Measurements from ENCODE around the gene TADA3. TPM values are rescaled to one million over a fixed set of nuclear protein-coding genes. Genes with fewer than 3 reads are reported as not detected.

TADA3 gene
- total and polyA plus RNA-seq, 2 of the 4 experiments (the other 2 are of a cell fraction): 68.0 to 83.0 TPM

GRCh38 chr3:9779075-9779593 is 13.1 kb downstream of the TADA3 start:
- Histone ChIP-seq H4K8ac (ENCODE audit: low read depth in 2 of 2, low read length in 2 of 2) (no peak overlapping the region), H3K9me1 (ENCODE audit: insufficient read depth, low read length) (peaks cover 9% of the 10 kb centered on the region; the same call in 1 of the 2 replicates), H3K36me3 (ENCODE audit: control insufficient read depth, insufficient read depth, low read length) (peaks cover 27% of the 10 kb centered on the region), H3K79me1 (ENCODE audit: low read depth in 1 of 2, low read length in 2 of 2) (peaks cover 0 to 3% of the 10 kb centered on the region in 2 experiments; a peak in 2 of 4 replicates), H3K4ac (ENCODE audit: low read depth, low read length) (no peak overlapping the region), H2AFZ (replicated peaks; ENCODE audit: low read length, poor library complexity) (no peak overlapping the region), H3K4me2 (ENCODE audit: low read depth, low read length) (no peak overlapping the region), H2BK120ac (ENCODE audit: low read depth, low read length) (no peak overlapping the region), H3K4me3 (ENCODE audit: insufficient read depth, low read depth, low read length) (no peak overlapping the region), H3K9me3 (ENCODE audit: control insufficient read depth, insufficient read depth, low read length) (no peaks in the 10 kb centered on the region), H4K5ac (ENCODE audit: low read depth, low read length) (no peak overlapping the region), H4K20me1 (ENCODE audit: insufficient read depth, low read length) (no peaks in the 10 kb centered on the region), H2BK15ac (ENCODE audit: low read depth, low read length) (no peak overlapping the region), H2AK9ac (replicated peaks; ENCODE audit: low read depth, low read length, poor library complexity) (peak overlapping the region; percentile 47), H2BK5ac (ENCODE audit: low read depth, low read length, poor library complexity, severe bottlenecking) (no peak overlapping the region), H3K27me3 (ENCODE audit: control insufficient read depth, insufficient read depth, low read length) (no peaks in the 10 kb centered on the region), H3K27ac (ENCODE audit: insufficient read depth, low read length) (no peak overlapping the region), H2BK20ac (ENCODE audit: low read depth, low read length) (peak overlapping the region; percentile 41; the same call in 1 of the 2 replicates), H3K23ac (ENCODE audit: low read depth, low read length) (no peak overlapping the region), H3K4me1 (ENCODE audit: control insufficient read depth, insufficient read depth, low read length) (peaks cover 3% of the 10 kb centered on the region), H4K91ac (ENCODE audit: insufficient read depth, low read depth, low read length) (no peak overlapping the region), H2AK5ac (ENCODE audit: low read depth, low read length) (no peak overlapping the region), H3K9ac (ENCODE audit: low read depth, low read length) (no peak overlapping the region), H3K18ac (ENCODE audit: low read depth, low read length) (no peak overlapping the region), H3K14ac (replicated peaks; ENCODE audit: low read depth, low read length) (no peak overlapping the region), H3K56ac (ENCODE audit: extremely low read depth, insufficient read depth, low read length) (no peak overlapping the region)
- DNase-seq (no peak), ATAC-seq (ENCODE audit: low read depth) (no peak)
- ChIA-PET POLR2A (ENCODE audit: unreplicated experiment) (no interaction called here), CTCF (no interaction called here)
- dilution Hi-C loops (cut with HindIII; ENCODE audit: low sequenced_read_pairs, unreplicated experiment) (no loop called here), intact Hi-C loops (cut with micrococcal nuclease) (no loop called here), in situ Hi-C loops (cut with MboI; ENCODE audit: low sequenced_read_pairs) (no loop called here)
- no TSS peak for BruUV-seq (replicated peaks)
- TF ChIP-seq CTCF (conservative IDR thresholded peaks at IDR 0.05; ENCODE audit: low read depth, low read length) (no peak), CHD1 (IDR thresholded peaks at IDR 0.05; ENCODE audit: low read depth, low read length) (no peak), MAZ (IDR thresholded peaks at IDR 0.05; ENCODE audit: borderline replicate concordance, low read depth, low read length) (no peak), SMC3 (IDR thresholded peaks at IDR 0.05; ENCODE audit: low read depth, low read length) (no peak), MXI1 (IDR thresholded peaks at IDR 0.05; ENCODE audit: borderline replicate concordance, low read depth, low read length) (no peak), RCOR1 (IDR thresholded peaks at IDR 0.05; ENCODE audit: insufficient replicate concordance, low read length) (no peak), RAD21 (IDR thresholded peaks at IDR 0.05; ENCODE audit: low read length) (no peak), MAFK (IDR thresholded peaks at IDR 0.05; ENCODE audit: low read depth, low read length) (no peak), FOS (IDR thresholded peaks at IDR 0.05; ENCODE audit: low read depth, low read length) (no peak), RFX5 (IDR thresholded peaks at IDR 0.05; ENCODE audit: low read depth, low read length) (no peak), BHLHE40 (IDR thresholded peaks at IDR 0.05; ENCODE audit: low read depth, low read length) (no peak)
- TF ChIP-seq, protein P1, sequence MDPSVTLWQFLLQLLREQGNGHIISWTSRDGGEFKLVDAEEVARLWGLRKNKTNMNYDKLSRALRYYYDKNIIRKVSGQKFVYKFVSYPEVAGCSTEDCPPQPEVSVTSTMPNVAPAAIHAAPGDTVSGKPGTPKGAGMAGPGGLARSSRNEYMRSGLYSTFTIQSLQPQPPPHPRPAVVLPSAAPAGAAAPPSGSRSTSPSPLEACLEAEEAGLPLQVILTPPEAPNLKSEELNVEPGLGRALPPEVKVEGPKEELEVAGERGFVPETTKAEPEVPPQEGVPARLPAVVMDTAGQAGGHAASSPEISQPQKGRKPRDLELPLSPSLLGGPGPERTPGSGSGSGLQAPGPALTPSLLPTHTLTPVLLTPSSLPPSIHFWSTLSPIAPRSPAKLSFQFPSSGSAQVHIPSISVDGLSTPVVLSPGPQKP (IDR thresholded peaks at IDR 0.05; ENCODE audit: borderline replicate concordance, low read depth, low read length): no peak
- no CpG with 5 or more reads among the region's 6 CpGs for WGBS, 2 experiments (ENCODE audit: extremely low coverage in 2 of 2, insufficient read length in 1 of 2)

Data from IMR-90 (cell line).